HepG2 (cell line): ENCODE measurements around the gene PRXL2A.
"Not testable (repeated sequence)": the region's sequence is repeated elsewhere in the genome, so short reads cannot be mapped to it uniquely, and the experiment has no call there.

Experiments
- HIVEP1 ChIP-seq: sonication (generic); formaldehyde crosslinking; IDR thresholded peaks from 2 replicates; pipeline ENCODE4 v1.4.0; 2020; ENCODE audit warnings: mild to moderate bottlenecking, missing genetic modification reagents
- TF ChIP-seq, protein P1 (sequence below): sonication (generic); formaldehyde crosslinking; conservative IDR thresholded peaks from 2 replicates; pipeline ENCODE4 v1.4.0; 2020; ENCODE audit warnings: missing genetic modification reagents
- TF ChIP-seq, protein P2 (sequence below): sonication (generic); formaldehyde crosslinking; IDR thresholded peaks from 2 replicates; pipeline ENCODE4 v1.8.0; 2022; ENCODE audit warnings: mild to moderate bottlenecking, missing genetic modification reagents

DNA sequence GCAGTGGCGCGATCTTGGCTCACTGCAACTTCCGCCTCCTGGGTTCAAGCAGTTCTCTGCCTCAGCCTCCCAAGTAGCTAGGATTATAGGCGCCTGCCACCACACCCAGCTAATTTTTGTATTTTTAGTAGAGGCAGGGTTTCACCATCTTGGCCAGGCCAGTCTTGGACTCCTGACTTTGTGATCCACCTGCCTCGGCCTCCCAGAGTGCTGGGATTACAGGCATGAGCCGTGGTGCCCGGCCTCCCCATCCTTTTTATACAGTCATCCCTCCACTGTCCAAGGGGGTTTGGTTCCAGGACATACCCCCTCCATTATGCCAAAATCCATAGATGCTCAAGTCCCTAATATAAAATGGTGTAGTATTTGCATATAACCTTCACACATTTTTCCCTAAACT lies 67.3 kb downstream of the PRXL2A start:
- TF ChIP-seq, protein P1, sequence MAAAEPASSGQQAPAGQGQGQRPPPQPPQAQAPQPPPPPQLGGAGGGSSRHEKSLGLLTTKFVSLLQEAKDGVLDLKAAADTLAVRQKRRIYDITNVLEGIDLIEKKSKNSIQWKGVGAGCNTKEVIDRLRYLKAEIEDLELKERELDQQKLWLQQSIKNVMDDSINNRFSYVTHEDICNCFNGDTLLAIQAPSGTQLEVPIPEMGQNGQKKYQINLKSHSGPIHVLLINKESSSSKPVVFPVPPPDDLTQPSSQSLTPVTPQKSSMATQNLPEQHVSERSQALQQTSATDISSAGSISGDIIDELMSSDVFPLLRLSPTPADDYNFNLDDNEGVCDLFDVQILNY = not testable (repeated sequence)
- TF ChIP-seq, protein P2, sequence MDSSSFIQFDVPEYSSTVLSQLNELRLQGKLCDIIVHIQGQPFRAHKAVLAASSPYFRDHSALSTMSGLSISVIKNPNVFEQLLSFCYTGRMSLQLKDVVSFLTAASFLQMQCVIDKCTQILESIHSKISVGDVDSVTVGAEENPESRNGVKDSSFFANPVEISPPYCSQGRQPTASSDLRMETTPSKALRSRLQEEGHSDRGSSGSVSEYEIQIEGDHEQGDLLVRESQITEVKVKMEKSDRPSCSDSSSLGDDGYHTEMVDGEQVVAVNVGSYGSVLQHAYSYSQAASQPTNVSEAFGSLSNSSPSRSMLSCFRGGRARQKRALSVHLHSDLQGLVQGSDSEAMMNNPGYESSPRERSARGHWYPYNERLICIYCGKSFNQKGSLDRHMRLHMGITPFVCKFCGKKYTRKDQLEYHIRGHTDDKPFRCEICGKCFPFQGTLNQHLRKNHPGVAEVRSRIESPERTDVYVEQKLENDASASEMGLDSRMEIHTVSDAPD (CRISPR knock-in tag) = not testable (repeated sequence)
- not testable (repeated sequence) for TF ChIP-seq HIVEP1 (CRISPR knock-in tag)
